ENCODE results near the gene TMED6.

DNA sequence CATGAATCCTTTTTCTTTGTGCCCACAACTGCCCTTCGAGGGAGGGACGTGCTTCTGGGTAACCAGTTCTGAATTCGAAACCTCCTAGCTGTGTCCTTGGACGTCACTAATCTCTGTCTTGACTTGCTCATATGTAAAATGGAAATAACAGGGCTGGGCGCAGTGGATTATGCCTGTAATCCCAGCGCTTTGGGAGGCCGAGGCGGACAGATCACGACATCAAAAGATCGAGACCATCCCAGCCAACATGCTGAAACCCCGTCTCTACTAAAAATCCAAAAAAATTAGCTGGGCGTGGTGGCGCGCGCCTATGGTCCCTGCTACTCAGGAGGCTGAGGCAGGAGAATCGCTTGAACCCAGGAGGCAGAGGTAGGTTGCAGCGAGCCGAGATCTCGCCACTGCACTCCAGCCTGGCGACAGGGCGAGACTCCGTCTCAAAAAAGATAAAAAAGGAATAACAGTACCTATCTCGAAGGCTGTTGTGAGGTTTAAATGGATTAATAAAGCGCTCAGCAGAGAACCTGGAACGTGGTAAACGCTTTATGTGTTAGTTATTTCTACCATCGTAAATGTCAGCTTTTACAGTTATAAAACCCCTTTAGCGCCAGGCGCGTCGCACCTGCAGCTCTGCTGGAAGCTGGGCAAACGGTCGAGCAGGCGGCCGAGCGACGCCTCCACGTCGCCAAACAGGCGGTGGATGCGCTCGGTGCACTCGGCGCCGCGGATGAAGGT is 12.9 kb downstream of the TMED6 start:
- TF ChIP-seq, protein P1, sequence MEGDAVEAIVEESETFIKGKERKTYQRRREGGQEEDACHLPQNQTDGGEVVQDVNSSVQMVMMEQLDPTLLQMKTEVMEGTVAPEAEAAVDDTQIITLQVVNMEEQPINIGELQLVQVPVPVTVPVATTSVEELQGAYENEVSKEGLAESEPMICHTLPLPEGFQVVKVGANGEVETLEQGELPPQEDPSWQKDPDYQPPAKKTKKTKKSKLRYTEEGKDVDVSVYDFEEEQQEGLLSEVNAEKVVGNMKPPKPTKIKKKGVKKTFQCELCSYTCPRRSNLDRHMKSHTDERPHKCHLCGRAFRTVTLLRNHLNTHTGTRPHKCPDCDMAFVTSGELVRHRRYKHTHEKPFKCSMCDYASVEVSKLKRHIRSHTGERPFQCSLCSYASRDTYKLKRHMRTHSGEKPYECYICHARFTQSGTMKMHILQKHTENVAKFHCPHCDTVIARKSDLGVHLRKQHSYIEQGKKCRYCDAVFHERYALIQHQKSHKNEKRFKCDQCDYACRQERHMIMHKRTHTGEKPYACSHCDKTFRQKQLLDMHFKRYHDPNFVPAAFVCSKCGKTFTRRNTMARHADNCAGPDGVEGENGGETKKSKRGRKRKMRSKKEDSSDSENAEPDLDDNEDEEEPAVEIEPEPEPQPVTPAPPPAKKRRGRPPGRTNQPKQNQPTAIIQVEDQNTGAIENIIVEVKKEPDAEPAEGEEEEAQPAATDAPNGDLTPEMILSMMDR (IDR thresholded peaks at IDR 0.05) = no peak
- TF ChIP-seq POLR2A (IDR thresholded peaks at IDR 0.05; ENCODE audit: low read depth) (no peak), EP300 (IDR thresholded peaks at IDR 0.05) (no peak), POLR2AphosphoS5 (IDR thresholded peaks at IDR 0.05) (no peak)
